NCI-H526 (cell line): ENCODE data around the gene H1-8.
A peak's percentile ranks its signal among the peaks of the same experiment; 100 is the strongest.

Source experiments
- DNase-seq, 2 experiments: peaks; one replicate each; lab custom pipeline; 2025; lab: John Stamatoyannopoulos, UW

The H1-8 gene

GRCh38 chr3:129573493-129573892, 30.5 kb downstream of the H1-8 start:
- DNase-seq: no peak

GRCh38 chr3:129574206-129574605, 31.2 kb downstream of the H1-8 start:
- DNase-seq: no peak

- DNase-seq: no peak
These were observed 32.4 kb downstream of the H1-8 start for GRCh38 chr3:129575233-129575996.

- no peak for DNase-seq
These were observed 33.0 kb downstream of the H1-8 start for GRCh38 chr3:129575997-129576384.

- peak in 1 of 2 experiments; percentile 19 for DNase-seq
These were observed 33.8 kb downstream of the H1-8 start for GRCh38 chr3:129576514-129577352.

GRCh38 chr3:129577366-129577765, 34.4 kb downstream of the H1-8 start:
- DNase-seq: no peak

GRCh38 chr3:129577925-129578786, 35.2 kb downstream of the H1-8 start:
- DNase-seq: no peak

- no peak for DNase-seq
These were observed 37.0 kb downstream of the H1-8 start for GRCh38 chr3:129579991-129580390.

GRCh38 chr3:129581623-129582022, 38.6 kb downstream of the H1-8 start:
- DNase-seq: no peak

- DNase-seq: no peak
These were observed 39.8 kb downstream of the H1-8 start for GRCh38 chr3:129582799-129583198.

GRCh38 chr3:129583289-129583688, 40.3 kb downstream of the H1-8 start:
- DNase-seq: no peak

- DNase-seq: no peak
These were observed 41.7 kb downstream of the H1-8 start for GRCh38 chr3:129584631-129585030.

GRCh38 chr3:129585949-129586657, 43.1 kb downstream of the H1-8 start:
- DNase-seq: no peak

- DNase-seq: no peak
These were observed 43.9 kb downstream of the H1-8 start for GRCh38 chr3:129586746-129587430.

GRCh38 chr3:129587566-129588210, 44.7 kb downstream of the H1-8 start:
- DNase-seq: no peak

- DNase-seq: no peak
These were observed 47.2 kb downstream of the H1-8 start for GRCh38 chr3:129590215-129590614.

GRCh38 chr3:129591932-129592331, 49.0 kb downstream of the H1-8 start:
- DNase-seq: no peak

GRCh38 chr3:129592381-129593131, 49.6 kb downstream of the H1-8 start:
- no peak for DNase-seq

- peak in 1 of 2 experiments; percentile 35 for DNase-seq
These were observed 50.2 kb downstream of the H1-8 start for GRCh38 chr3:129593230-129593594.
